CD4-positive, alpha-beta T cell (primary cell): ENCODE measurements around the gene BICDL1. TPM values are rescaled to one million over a fixed set of nuclear protein-coding genes. Genes with fewer than 3 reads are reported as not detected.

Experiments
- ATAC-seq: fragments of 200-7000 bp; cut with Tn5 transposase; one replicate; pipeline ENCODE4 v1.10.0; 2022; ENCODE audit warnings: mild to moderate bottlenecking; ENCODE audit not compliant: poor library complexity
- CTCF ChIA-PET: fragments of 350-600 bp; sonication (Branson Sonifier 250); formaldehyde crosslinking; loops from one replicate; lab custom pipeline; 2021; ENCODE audit warnings: antibody characterized with exemption, inconsistent platforms; lab: Charles Lee
- POLR2A ChIA-PET: fragments of 350-600 bp; sonication (Branson Sonifier 250); formaldehyde crosslinking; loops from one replicate; lab custom pipeline; 2021; ENCODE audit warnings: antibody characterized with exemption, inconsistent platforms; lab: Charles Lee
- DNase-seq, 14 experiments: peaks; one replicate each; pipeline ENCODE4 v3.0.0-alpha.2; 2013 to 2020; ENCODE audit warnings: mixed read lengths in 2 of 14
- H3K27ac ChIP-seq, 2 donors: one replicate each; pipeline versions ENCODE4 v1.5.1 to v1.7.0; 2013; ENCODE audit warnings: low read length in 2 of 2, low read depth in 1 of 2, mild to moderate bottlenecking in 1 of 2
- H3K27me3 ChIP-seq, 2 experiments: 1 replicate in 1 of 2; 2 replicates in 1 of 2; pipeline versions ENCODE4 v1.6.1 to v1.7.0; 2013; ENCODE audit warnings: low read length in 2 of 2, control low read depth in 1 of 2, mild to moderate bottlenecking in 1 of 2, moderate library complexity in 1 of 2; ENCODE audit not compliant: insufficient read depth in 2 of 2, control insufficient read depth in 1 of 2
- H3K36me3 ChIP-seq: one replicate; pipeline ENCODE4 v1.6.1; 2013; ENCODE audit warnings: low read length, control low read depth; ENCODE audit not compliant: insufficient read depth
- H3K4me1 ChIP-seq: one replicate; pipeline ENCODE4 v1.6.1; 2013; ENCODE audit warnings: low read length, control low read depth; ENCODE audit not compliant: insufficient read depth
- H3K4me3 ChIP-seq: one replicate; pipeline ENCODE4 v1.5.1; 2013; ENCODE audit warnings: mild to moderate bottlenecking, low read length, moderate library complexity
- H3K9me3 ChIP-seq, 2 experiments: 1 replicate in 1 of 2; 2 replicates in 1 of 2; pipeline versions ENCODE4 v1.6.1 to v1.7.0; 2013; ENCODE audit warnings: low read length in 2 of 2, mild to moderate bottlenecking in 2 of 2, control low read depth in 1 of 2, moderate library complexity in 1 of 2; ENCODE audit not compliant: control insufficient read depth in 1 of 2, insufficient read depth in 1 of 2
- H3K27ac Mint-ChIP-seq: one replicate; pipeline ENCODE4 v1.8.0; 2020; ENCODE audit warnings: mixed read lengths
- H3K27me3 Mint-ChIP-seq: one replicate; pipeline ENCODE4 v1.8.0; 2021; ENCODE audit warnings: mixed read lengths
- H3K36me3 Mint-ChIP-seq: one replicate; pipeline ENCODE4 v1.8.0; 2021; ENCODE audit warnings: low read depth, mixed read lengths
- H3K4me1 Mint-ChIP-seq: one replicate; pipeline ENCODE4 v1.8.0; 2021; ENCODE audit warnings: low read depth, mixed read lengths
- H3K4me3 Mint-ChIP-seq: one replicate; pipeline ENCODE4 v1.8.0; 2020; ENCODE audit warnings: mild to moderate bottlenecking, mixed read lengths
- H3K9me3 Mint-ChIP-seq: one replicate; pipeline ENCODE4 v1.8.0; 2020; ENCODE audit warnings: mixed read lengths
- intact Hi-C, 2 experiments: fragments of 100-400 bp; cut with DNase I in 1 of 2; cut with micrococcal nuclease in 1 of 2; formaldehyde crosslinking; loops; one replicate each; pipeline versions ENCODE4 v1.15.1 to v1.9.0; 2023 to 2025; cut with DNase I, micrococcal nuclease
- total RNA-seq, 174 experiments: library from RNA in 2 of 174; stranded (reverse) in 2 of 174; gene quantifications; one replicate each; pipeline ENCODE4 v1.2.3 and lab custom pipeline; 2021 to 2026
- TF ChIP-seq, protein P1 (sequence below): fragments of 200-600 bp; IDR thresholded peaks from one replicate; pipeline ENCODE4 v1.8.0; 2022; ENCODE audit warnings: antibody characterized with exemption, mild to moderate bottlenecking

The BICDL1 gene
- total RNA-seq, 2 experiments from 2014 or later = 143 to 146 TPM

DNA sequence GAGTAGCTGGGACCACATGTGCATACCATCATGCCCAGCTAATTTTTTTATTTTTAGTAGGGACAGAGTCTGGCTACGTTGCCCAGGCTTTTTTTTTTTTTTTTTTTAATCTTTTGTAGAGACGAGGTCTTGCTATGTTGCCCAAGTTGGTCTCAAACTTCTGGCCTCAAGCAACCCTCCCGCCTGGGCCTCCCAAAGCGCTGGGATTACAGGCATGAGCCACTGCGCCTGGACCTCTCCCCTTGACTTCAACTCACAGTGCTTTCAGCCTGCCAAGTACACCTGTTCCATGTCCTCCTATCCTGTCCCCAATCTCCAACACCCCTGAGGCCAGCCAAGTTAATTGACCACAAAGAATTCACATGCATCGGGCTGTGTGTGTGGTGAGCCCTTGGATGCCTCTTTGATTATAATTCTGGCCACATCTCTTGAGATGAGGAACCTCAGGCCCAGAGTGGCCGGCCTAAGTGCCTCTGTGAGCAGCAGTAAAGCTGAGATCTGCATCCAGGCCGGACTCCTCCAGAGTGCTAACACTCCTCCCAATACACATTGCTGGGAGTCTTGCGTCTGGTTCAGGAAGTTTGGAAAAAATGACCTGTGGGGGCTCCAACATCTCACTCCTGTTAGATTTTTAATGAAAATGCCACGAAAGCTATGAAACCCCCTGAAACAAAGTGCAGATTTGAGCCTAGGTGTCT, 120.7 kb downstream of the BICDL1 start:
- no peaks in the 10 kb centered on the region for H3K9me3 ChIP-seq
- H3K4me1 Mint-ChIP-seq = peaks cover 61% of the 10 kb centered on the region
- intact Hi-C loops = loop anchor here in 1 of 2 experiments (10.0 kb wide), 1 partner anchor 155 kb away; the partner anchor contains the start of gene PXN
- TF ChIP-seq, protein P1, sequence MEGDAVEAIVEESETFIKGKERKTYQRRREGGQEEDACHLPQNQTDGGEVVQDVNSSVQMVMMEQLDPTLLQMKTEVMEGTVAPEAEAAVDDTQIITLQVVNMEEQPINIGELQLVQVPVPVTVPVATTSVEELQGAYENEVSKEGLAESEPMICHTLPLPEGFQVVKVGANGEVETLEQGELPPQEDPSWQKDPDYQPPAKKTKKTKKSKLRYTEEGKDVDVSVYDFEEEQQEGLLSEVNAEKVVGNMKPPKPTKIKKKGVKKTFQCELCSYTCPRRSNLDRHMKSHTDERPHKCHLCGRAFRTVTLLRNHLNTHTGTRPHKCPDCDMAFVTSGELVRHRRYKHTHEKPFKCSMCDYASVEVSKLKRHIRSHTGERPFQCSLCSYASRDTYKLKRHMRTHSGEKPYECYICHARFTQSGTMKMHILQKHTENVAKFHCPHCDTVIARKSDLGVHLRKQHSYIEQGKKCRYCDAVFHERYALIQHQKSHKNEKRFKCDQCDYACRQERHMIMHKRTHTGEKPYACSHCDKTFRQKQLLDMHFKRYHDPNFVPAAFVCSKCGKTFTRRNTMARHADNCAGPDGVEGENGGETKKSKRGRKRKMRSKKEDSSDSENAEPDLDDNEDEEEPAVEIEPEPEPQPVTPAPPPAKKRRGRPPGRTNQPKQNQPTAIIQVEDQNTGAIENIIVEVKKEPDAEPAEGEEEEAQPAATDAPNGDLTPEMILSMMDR = no peak
- no peaks in the 10 kb centered on the region for H3K9me3 Mint-ChIP-seq
- POLR2A ChIA-PET = interaction anchor here (0.7 to 3.7 kb wide), 6 partner anchors 11 to 182 kb away, joined by 4 to 18 read pairs (median 9); partner anchors contain the start of genes BICDL1, RNU4-1, RNU4-2 and RPLP0
- peaks cover 63% of the 10 kb centered on the region for H3K36me3 Mint-ChIP-seq
- no peak for DNase-seq
- H3K4me3 Mint-ChIP-seq = no peak overlapping the region
- H3K27ac ChIP-seq = peak overlapping the region in 1 of 2 donors; percentile 26
- no peaks in the 10 kb centered on the region for H3K27me3 ChIP-seq
- no peak overlapping the region for H3K4me3 ChIP-seq
- CTCF ChIA-PET = interaction anchor here (0.7 kb wide), 1 partner anchor 193 kb away, joined by 3 read pairs; the partner anchor contains the start of gene SIRT4
- no peaks in the 10 kb centered on the region for H3K27me3 Mint-ChIP-seq
- H3K27ac Mint-ChIP-seq = peak overlapping the region; percentile 75
- H3K36me3 ChIP-seq = peaks cover 38% of the 10 kb centered on the region
- no peak for ATAC-seq
- H3K4me1 ChIP-seq = peaks cover 60% of the 10 kb centered on the region

DNA sequence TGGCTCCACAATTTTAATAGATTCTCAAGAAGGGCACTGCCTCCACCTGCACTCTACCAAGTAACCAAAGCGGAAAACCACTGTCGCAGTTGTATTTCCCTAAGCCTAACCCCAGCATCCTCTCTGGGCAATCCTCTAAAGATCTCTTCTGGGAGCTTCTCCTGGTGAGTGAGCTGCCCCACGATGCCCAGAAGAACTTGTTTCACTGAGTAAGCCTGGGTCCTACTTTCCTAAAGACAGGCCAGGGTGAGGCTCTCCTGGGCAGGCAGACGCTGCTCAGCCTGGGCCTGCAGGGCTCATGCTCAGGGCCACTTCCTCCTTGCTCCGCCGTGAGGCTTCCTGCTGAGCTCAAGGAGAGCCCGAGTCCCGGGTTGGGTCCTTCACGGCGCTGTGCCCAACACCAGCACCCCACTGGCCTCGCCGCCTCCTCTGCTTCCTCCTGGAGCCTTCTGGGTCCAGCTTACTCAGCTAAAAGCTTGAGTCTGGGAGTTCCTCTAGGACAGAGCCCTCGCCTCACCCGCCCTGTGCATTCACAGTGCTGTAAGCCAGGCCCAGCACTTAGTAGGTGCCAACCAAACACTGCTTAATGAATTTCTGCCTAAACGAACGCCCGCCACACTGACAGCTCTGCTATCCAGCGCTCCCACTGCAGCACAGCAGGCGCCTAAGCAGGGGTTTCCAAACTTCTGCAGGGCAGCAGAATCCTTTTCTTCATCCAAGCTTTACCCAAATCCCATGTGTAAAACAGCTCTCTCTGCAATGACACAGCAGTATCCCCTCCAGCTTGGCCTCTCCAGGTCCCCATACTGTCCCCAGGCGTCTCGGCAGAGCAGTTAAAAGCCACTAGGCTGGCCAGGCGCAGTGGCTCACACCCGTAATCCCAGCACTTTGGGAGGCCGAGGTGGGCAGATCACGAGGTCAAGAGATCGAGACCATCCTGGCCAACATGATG, 121.8 kb downstream of the BICDL1 start:
- peaks cover 72% of the 10 kb centered on the region for H3K4me1 Mint-ChIP-seq
- Histone ChIP-seq H3K9me3 (no peaks in the 10 kb centered on the region), H3K27me3 (no peaks in the 10 kb centered on the region), H3K36me3 (peaks cover 28% of the 10 kb centered on the region), H3K4me1 (peaks cover 71% of the 10 kb centered on the region), H3K4me3 (peak overlapping the region; percentile 29), H3K27ac (peak overlapping the region; percentile 21 to 26)
- intact Hi-C loops = loop anchor here in 1 of 2 experiments (10.0 kb wide), 1 partner anchor 154 kb away; the partner anchor contains the start of gene PXN
- H3K36me3 Mint-ChIP-seq = peaks cover 65% of the 10 kb centered on the region
- H3K27ac Mint-ChIP-seq = peak overlapping the region; percentile 75
- TF ChIP-seq, protein P1 = no peak
- ChIA-PET POLR2A (interaction anchor here (0.7 to 3.7 kb wide), 7 partner anchors 9 to 181 kb away, joined by 4 to 18 read pairs (median 8); partner anchors contain the start of genes BICDL1, RNU4-1, RNU4-2 and RPLP0), CTCF (interaction anchor here (0.9 kb wide), 1 partner anchor 173 kb away, joined by 3 read pairs; no protein-coding TSS in a partner anchor)
- ATAC-seq (peak; percentile 82), DNase-seq (peak; percentile 23 to 76 (median 46))
- no peaks in the 10 kb centered on the region for H3K9me3 Mint-ChIP-seq
- H3K4me3 Mint-ChIP-seq = peak overlapping the region; percentile 74
- no peaks in the 10 kb centered on the region for H3K27me3 Mint-ChIP-seq

DNA sequence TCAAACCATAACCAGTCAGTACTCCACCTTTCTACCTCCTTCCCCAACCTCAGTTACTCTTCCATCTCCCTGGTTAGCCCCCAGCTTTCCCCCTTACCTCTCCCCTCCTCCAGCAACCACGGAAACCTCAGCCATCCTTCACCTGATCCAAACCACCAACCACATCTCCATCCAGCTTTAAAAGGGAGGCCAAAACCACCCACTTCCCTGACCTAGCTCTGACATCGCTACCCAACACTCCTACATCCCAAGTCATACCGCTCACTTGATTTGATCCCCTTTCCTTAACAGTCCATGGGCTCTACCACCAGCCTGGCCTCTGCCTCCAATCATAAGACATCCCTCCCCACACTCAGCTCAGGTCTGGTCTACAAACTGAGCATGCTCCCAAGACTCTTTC, 126.0 kb downstream of the BICDL1 start:
- peak overlapping the region; percentile 84 for H3K27ac Mint-ChIP-seq

More for the DNA sequence above, 126.0 kb downstream of the BICDL1 start:
- peaks cover 6% of the 10 kb centered on the region for H3K36me3 ChIP-seq
- Mint-ChIP-seq H3K9me3 (no peaks in the 10 kb centered on the region), H3K4me3 (peak overlapping the region; percentile 99), H3K4me1 (peaks cover 78% of the 10 kb centered on the region), H3K27me3 (no peaks in the 10 kb centered on the region), H3K36me3 (peaks cover 43% of the 10 kb centered on the region)
- ATAC-seq (no peak), DNase-seq (no peak)
- H3K4me1 ChIP-seq = peaks cover 66% of the 10 kb centered on the region
- H3K9me3 ChIP-seq = no peaks in the 10 kb centered on the region
- H3K4me3 ChIP-seq = peak overlapping the region; percentile 86
- ChIA-PET POLR2A (interaction anchor here (3.0 to 4.9 kb wide), 4 partner anchors 28 to 177 kb away, joined by 25 to 51 read pairs (median 35); partner anchors contain the start of genes BICDL1, RNU4-1, RNU4-2 and RPLP0), CTCF (interaction anchor here (1.7 kb wide), 1 partner anchor 28 kb away, joined by 6 read pairs; no protein-coding TSS in a partner anchor)
- TF ChIP-seq, protein P1 = no peak
- no peaks in the 10 kb centered on the region for H3K27me3 ChIP-seq
- intact Hi-C loops = loop anchor here (5.0 to 10.0 kb wide), 4 partner anchors 77 to 332 kb away; partner anchors contain the start of genes GATC (in 1 of the 2), GCN1 (in 1 of the 2), PXN (in 1 of the 2) and RPLP0 (in 1 of the 2)
- H3K27ac ChIP-seq = no peak overlapping the region
